BLaER1 (cell line): Measurements from ENCODE around the gene ZFHX2.
"Not testable (repeated sequence)": the region's sequence is repeated elsewhere in the genome, so short reads cannot be mapped to it uniquely, and the experiment has no call there.

Experiments
- H3K27ac ChIP-seq: shearing (Covaris generic); formaldehyde crosslinking; 2 replicates; pipeline ENCODE4 v1.8.1; 2022
- H3K27me3 ChIP-seq: shearing (Covaris generic); formaldehyde crosslinking; 2 replicates; pipeline ENCODE4 v1.8.1; 2022
- H3K36me3 ChIP-seq: shearing (Covaris generic); formaldehyde crosslinking; 2 replicates; pipeline ENCODE4 v1.8.1; 2022
- H3K4me1 ChIP-seq: shearing (Covaris generic); formaldehyde crosslinking; 2 replicates; pipeline ENCODE4 v1.8.1; 2022
- H3K4me2 ChIP-seq: shearing (Covaris generic); formaldehyde crosslinking; 2 replicates; pipeline ENCODE4 v1.8.1; 2022
- H3K4me3 ChIP-seq: shearing (Covaris generic); formaldehyde crosslinking; 2 replicates; pipeline ENCODE4 v1.8.1; 2022
- H3K9ac ChIP-seq: shearing (Covaris generic); formaldehyde crosslinking; 2 replicates; pipeline ENCODE4 v1.8.1; 2022
- H3K9me3 ChIP-seq: shearing (Covaris generic); formaldehyde crosslinking; 2 replicates; pipeline ENCODE4 v1.8.1; 2022
- H4K20me1 ChIP-seq: shearing (Covaris generic); formaldehyde crosslinking; 2 replicates; pipeline ENCODE4 v1.8.1; 2022
- Cebpa-rat ChIP-seq: shearing (Covaris generic); IDR thresholded peaks from 2 replicates; pipeline ENCODE4 v1.8.1; 2022

ZFHX2 gene

GRCh38 chr14:23544511-23545447 is 6.8 kb downstream of the ZFHX2 start:
- TF ChIP-seq Cebpa-rat: no peak
- Histone ChIP-seq H4K20me1 (no peaks in the 10 kb centered on the region), H3K4me1 (peaks cover 35% of the 10 kb centered on the region), H3K9me3 (no peaks in the 10 kb centered on the region), H3K4me3 (no peak overlapping the region), H3K4me2 (peak overlapping the region; percentile 50), H3K9ac (no peak overlapping the region), H3K27ac (no peak overlapping the region), H3K36me3 (peaks cover 12% of the 10 kb centered on the region; the same call in 1 of the 2 replicates), H3K27me3 (no peaks in the 10 kb centered on the region)

- no peak for TF ChIP-seq Cebpa-rat
Measured at GRCh38 chr14:23543403-23543802, 8.2 kb downstream of the ZFHX2 start.

GRCh38 chr14:23542261-23542660 is 9.3 kb downstream of the ZFHX2 start:
- no peaks in the 10 kb centered on the region for H3K27me3 ChIP-seq
- H3K4me1 ChIP-seq: peaks cover 33% of the 10 kb centered on the region
- H4K20me1 ChIP-seq: no peaks in the 10 kb centered on the region
- no peak overlapping the region for H3K4me2 ChIP-seq
- no peak for TF ChIP-seq Cebpa-rat
- H3K27ac ChIP-seq: no peak overlapping the region
- H3K4me3 ChIP-seq: no peak overlapping the region
- H3K9me3 ChIP-seq: no peaks in the 10 kb centered on the region
- H3K9ac ChIP-seq: no peak overlapping the region
- H3K36me3 ChIP-seq: peaks cover 12% of the 10 kb centered on the region; the same call in 1 of the 2 replicates

More at GRCh38 chr14:23543403-23543802, 8.2 kb downstream of the ZFHX2 start:
- H3K36me3 ChIP-seq: peaks cover 12% of the 10 kb centered on the region; the same call in 1 of the 2 replicates
- H3K27me3 ChIP-seq: no peaks in the 10 kb centered on the region
- no peak overlapping the region for H3K4me2 ChIP-seq
- peaks cover 32% of the 10 kb centered on the region for H3K4me1 ChIP-seq
- H4K20me1 ChIP-seq: no peaks in the 10 kb centered on the region
- H3K27ac ChIP-seq: no peak overlapping the region
- H3K9me3 ChIP-seq: no peaks in the 10 kb centered on the region
- H3K4me3 ChIP-seq: no peak overlapping the region
- no peak overlapping the region for H3K9ac ChIP-seq

- Histone ChIP-seq H3K27ac (no peak overlapping the region), H3K4me1 (peaks cover 15% of the 10 kb centered on the region), H3K4me2 (no peak overlapping the region), H3K36me3 (peaks cover 12% of the 10 kb centered on the region; the same call in 1 of the 2 replicates), H3K9ac (no peak overlapping the region), H3K27me3 (no peaks in the 10 kb centered on the region), H3K9me3 (no peaks in the 10 kb centered on the region), H4K20me1 (no peaks in the 10 kb centered on the region), H3K4me3 (no peak overlapping the region)
- TF ChIP-seq Cebpa-rat: no peak
Measured at GRCh38 chr14:23540141-23540469, 11.5 kb downstream of the ZFHX2 start.

- Histone ChIP-seq H3K4me1 (peaks cover 9% of the 10 kb centered on the region), H3K9me3 (no peaks in the 10 kb centered on the region), H3K4me2 (no peak overlapping the region), H3K36me3 (peaks cover 16% of the 10 kb centered on the region; the same call in 1 of the 2 replicates), H3K4me3 (no peak overlapping the region), H3K9ac (no peak overlapping the region), H3K27ac (no peak overlapping the region), H3K27me3 (no peaks in the 10 kb centered on the region), H4K20me1 (no peaks in the 10 kb centered on the region)
- no peak for TF ChIP-seq Cebpa-rat
Measured at GRCh38 chr14:23539248-23540140, 12.1 kb downstream of the ZFHX2 start.

GRCh38 chr14:23538785-23539184 is 12.8 kb downstream of the ZFHX2 start:
- H3K27ac ChIP-seq: no peak overlapping the region
- H4K20me1 ChIP-seq: no peaks in the 10 kb centered on the region
- no peaks in the 10 kb centered on the region for H3K9me3 ChIP-seq
- H3K4me2 ChIP-seq: no peak overlapping the region
- H3K9ac ChIP-seq: no peak overlapping the region
- no peak for TF ChIP-seq Cebpa-rat
- H3K4me3 ChIP-seq: no peak overlapping the region
- H3K4me1 ChIP-seq: peaks cover 8% of the 10 kb centered on the region
- H3K27me3 ChIP-seq: no peaks in the 10 kb centered on the region
- H3K36me3 ChIP-seq: peaks cover 22% of the 10 kb centered on the region; the same call in 1 of the 2 replicates

- H3K9me3 ChIP-seq: no peaks in the 10 kb centered on the region
- no peak overlapping the region for H3K9ac ChIP-seq
- peaks cover 28% of the 10 kb centered on the region for H3K36me3 ChIP-seq
- no peaks in the 10 kb centered on the region for H3K27me3 ChIP-seq
- no peaks in the 10 kb centered on the region for H4K20me1 ChIP-seq
- H3K4me3 ChIP-seq: no peak overlapping the region
- 0 out of 2 replicates have a peak overlapping the region, but pooled peaks have one; percentile 13 for H3K27ac ChIP-seq
- H3K4me1 ChIP-seq: peaks cover 8% of the 10 kb centered on the region
- no peak for TF ChIP-seq Cebpa-rat
- H3K4me2 ChIP-seq: peak overlapping the region; percentile 22
Measured at GRCh38 chr14:23538050-23538718, 13.4 kb downstream of the ZFHX2 start.

- H3K36me3 ChIP-seq: peaks cover 28% of the 10 kb centered on the region
- H3K4me2 ChIP-seq: peak overlapping the region; percentile 22
- no peaks in the 10 kb centered on the region for H3K27me3 ChIP-seq
- H3K9me3 ChIP-seq: no peaks in the 10 kb centered on the region
- TF ChIP-seq Cebpa-rat: no peak
- no peak overlapping the region for H3K9ac ChIP-seq
- H3K4me3 ChIP-seq: no peak overlapping the region
- H3K27ac ChIP-seq: 0 out of 2 replicates have a peak overlapping the region, but pooled peaks have one; percentile 13
- peaks cover 8% of the 10 kb centered on the region for H3K4me1 ChIP-seq
- H4K20me1 ChIP-seq: no peaks in the 10 kb centered on the region
Measured at GRCh38 chr14:23537351-23538049, 14.1 kb downstream of the ZFHX2 start.

GRCh38 chr14:23536906-23537305 is 14.7 kb downstream of the ZFHX2 start:
- not testable (repeated sequence) for H3K4me2 ChIP-seq, H4K20me1 ChIP-seq, H3K9ac ChIP-seq, H3K4me3 ChIP-seq, H3K9me3 ChIP-seq, H3K27ac ChIP-seq, H3K27me3 ChIP-seq, H3K4me1 ChIP-seq
- peaks cover 26% of the 10 kb centered on the region for H3K36me3 ChIP-seq
